ENCODE data around the gene TBC1D2B.
"Not testable (repeated sequence)": the region's sequence is repeated elsewhere in the genome, so short reads cannot be mapped to it uniquely, and the experiment has no call there.

GRCh38 chr15:77995537-77995918, 82.0 kb downstream of the TBC1D2B start:
- not testable (repeated sequence) for TF ChIP-seq YY1 (IDR thresholded peaks at IDR 0.05); CTCF (IDR thresholded peaks at IDR 0.05; ENCODE audit: low read depth, low read length, missing input control); TAF1 (conservative IDR thresholded peaks at IDR 0.05); JUND (IDR thresholded peaks at IDR 0.05); MAX (IDR thresholded peaks at IDR 0.05); HNF4G (IDR thresholded peaks at IDR 0.05)

Measured in liver (tissue), 3 donors.